HuH-7 (cell line): Measurements from ENCODE around the gene ADARB2.
"Not testable (repeated sequence)": the region's sequence is repeated elsewhere in the genome, so short reads cannot be mapped to it uniquely, and the experiment has no call there.

Experiments
- DNase-seq: peaks from one replicate; pipeline ENCODE4 v3.0.0; 2011; ENCODE audit warnings: low spot score

Gene ADARB2

DNA sequence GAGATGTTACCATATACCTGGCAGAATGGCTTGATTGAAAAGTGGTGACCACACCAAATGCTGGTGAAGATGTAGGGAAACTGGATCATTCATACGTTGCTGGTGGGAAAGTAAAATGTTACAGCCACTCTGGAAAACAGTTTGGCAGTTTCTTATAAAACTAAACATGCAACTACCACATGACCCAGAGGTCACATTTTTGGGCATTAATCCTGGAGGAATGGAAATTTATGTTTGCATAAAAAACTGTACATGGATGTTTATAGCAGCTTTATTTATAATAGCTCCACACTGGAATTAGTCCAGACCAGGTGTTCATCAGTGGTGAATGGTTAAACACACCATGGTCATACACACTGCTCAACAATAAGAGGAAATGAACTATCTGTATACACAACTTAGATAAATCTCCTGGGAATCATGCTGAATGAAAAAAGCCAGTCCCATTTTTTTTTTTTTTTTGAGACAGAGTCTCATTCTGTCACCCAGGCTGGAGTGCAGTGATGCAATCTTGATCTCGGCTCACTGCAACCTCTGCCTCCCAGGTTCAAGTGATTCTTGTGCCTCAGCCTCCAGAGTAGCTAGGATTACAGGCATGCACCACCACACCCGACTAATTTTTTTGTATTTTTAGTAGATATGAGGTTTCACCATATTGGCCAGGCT lies 309.7 kb downstream of the ADARB2 start:
- not testable (repeated sequence) for DNase-seq

DNA sequence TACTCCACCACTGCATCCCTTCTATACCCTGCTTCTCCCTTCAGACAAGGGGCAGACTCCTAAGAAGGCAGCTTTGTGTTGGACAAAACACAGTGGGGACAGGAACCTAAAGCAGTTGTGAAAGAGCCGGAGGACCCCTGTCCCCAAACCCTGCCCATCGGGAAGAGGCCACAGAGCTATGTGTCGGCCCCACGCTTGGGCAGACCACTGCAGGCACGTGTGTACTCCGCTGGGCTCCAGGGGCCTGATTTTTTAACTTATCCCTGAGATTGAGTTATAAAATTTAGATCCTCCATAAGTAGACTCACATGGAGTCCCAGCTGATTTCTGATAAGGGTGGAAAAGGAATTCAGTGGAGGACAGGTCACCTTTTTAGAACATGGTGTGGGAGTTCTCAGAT lies 310.5 kb downstream of the ADARB2 start:
- DNase-seq, result no peak

DNA sequence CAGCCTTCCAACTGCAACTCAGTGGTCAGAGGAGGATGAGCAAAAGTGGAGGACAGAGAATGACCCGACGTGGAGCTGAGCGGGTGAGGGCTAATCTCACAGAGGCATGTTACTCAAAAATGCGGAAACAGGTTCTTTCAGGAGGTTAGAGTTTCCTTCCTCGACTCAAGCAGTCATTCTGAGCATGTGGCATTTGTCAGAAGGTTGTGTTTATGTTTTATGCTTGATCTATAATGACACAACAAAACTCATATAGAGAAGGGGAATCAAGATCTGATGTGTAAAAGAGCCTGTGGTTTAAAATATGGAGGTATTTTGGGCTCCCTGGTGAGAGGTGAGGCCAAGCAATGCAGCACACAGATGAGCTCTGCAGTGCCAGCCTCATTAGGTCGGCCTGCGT lies 311.4 kb downstream of the ADARB2 start:
- DNase-seq, result no peak

DNA sequence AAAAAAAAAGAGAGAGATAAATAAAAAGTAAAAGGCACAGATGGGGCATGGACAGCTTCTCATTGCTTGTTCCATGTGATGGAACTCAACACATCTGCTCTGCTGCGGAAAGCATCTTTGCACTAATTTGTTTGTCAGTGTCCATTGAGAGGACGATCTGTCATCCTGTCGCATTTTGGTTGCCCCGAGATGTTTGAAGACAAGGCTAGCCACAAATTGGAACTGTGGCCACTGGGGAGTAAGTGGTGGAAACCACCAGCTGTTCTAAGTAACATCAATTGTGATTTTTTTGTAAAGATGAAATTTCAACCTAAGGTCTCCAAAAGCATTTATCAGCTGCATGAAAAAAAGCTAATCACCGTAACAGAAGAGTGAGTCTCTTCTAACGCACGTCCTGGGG lies 312.7 kb downstream of the ADARB2 start:
- no peak for DNase-seq

DNA sequence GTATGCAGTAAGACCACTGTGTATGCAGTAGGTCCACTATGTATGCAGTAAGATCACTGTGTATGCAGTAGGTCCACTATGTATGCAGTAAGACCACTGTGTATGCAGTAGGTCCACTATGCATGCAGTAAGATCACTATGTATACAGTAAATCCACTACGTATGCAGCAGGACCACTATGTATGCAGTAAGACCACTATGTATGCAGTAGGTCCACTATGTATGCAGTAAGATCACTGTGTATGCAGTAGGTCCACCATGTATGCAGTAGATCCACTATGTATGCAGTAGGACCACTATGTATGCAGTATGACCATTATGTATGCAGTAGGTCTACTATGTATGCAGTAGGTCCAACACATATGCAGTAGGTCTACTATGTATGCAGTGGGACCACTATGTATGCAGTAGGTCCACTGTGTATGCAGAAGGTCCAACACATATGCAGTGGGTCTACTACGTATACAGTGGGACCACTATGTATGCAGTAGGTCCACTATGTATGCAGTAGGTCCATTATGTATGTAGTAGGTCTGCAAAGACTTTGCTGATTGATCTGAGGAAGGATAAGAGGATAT lies 313.6 kb downstream of the ADARB2 start:
- DNase-seq, result no peak

DNA sequence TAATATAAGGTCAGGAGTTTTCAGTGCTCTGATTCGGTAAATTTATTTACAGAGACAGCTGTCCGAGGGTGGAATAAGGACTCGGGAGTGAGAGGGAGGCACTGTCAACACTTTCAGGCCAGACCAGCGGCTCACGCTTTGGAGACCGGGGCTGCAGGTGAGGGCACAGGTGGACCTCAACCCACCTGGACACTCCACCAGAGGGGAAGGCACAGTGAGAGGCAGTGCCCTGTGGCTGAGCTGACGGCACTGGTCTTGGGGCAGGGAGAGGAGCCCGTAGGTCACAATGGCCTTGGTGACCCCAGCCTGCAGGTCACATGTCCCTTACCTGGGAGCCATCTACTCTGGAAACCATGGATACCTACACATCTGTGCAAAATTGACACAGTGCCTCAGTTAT lies 315.1 kb downstream of the ADARB2 start:
- DNase-seq, result no peak

DNA sequence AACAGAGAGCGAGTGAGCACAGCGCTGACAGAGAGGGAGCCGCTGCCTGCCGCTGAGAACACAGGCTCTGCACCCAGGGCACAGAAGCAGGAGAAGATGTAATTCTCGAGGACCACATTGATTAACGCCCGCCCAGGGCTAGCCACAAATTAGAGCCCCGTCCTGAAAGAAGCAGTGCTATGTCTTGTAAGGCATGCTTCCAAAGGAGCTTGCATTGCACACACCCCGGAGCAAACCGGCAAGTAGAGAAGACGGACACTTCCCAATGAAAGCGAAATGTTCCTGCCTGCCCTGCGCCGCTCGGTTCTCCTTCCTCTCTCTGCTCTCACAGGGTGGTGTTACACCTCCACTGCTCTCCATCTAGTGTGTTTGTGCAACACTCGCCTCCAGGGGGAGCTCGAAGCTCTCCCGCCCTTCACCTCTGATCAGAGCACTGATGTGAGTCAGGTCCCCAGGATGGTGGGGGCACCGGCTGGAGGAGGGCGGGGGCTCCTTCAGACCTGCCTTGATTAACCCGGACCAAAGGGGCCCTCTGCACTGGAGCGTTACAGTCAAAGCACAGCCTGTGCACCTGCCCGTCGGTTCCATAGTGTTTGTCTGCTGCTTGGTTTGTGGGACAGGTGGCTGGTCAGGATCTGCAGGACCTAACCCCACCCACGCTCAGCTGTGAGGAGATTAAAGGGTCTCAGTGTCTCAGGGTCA lies 316.5 kb downstream of the ADARB2 start:
- peak; percentile 68 for DNase-seq

DNA sequence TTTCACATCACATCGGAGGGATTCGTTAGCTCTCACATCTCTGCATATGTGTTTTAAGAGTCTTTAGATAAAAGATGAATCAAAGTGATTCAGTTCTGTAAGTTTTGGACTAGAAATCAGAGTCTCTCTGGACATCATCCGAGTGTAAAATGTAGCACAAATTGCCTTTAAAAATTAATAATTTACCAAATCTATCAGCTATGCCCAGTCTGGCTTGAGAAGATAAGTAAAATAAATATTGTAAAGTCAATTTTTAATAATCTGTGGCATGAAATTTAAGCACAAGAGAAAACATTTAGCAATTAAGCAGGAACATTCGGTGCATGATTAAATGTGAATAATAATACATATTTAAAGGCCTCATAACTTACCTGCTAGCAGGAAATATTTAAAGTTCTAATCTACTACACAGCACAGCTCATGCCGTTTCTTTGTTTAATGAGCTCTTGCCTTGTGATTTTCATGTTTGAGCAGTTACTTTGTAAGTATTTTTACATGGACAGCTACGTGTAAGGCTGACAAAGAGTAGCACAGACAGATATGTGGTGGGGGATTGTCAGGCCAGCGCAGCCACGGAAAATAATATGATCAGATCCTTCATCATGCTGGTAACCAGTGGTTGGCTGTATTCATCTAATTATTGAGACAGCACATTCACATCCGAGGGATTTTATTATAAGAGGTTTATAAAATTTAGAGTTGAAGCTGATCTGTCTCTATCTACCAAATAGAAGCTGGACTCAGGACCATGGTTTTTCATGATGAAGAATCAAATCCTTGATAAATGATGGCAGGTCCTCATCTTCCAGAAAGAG lies 317.3 kb downstream of the ADARB2 start:
- no peak for DNase-seq

DNA sequence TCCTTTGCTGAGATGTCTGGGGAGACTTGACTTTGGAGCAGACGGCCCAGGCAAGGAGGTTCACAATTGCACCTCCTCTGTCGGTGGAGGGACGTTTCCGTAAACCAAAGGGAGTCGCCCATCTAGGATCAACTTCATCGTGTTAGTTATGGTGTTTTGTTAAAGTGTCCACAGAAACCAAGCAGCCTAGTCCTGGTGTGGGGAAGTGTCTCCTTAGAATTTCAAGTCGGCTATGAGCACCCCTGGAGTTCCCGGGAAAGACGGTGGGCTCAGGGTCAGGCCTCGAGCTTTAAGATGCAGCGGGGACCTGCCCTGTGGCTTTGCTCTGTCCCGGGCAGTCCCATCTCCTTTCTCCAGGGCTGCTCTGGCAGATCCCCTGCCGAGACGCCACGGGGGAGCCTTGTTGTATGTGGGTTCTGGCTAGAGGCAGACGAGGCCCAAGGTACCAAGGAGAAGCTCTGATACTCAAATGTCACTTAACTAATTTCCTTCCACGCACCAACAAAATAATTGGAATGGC lies 319.2 kb downstream of the ADARB2 start:
- no peak for DNase-seq

DNA sequence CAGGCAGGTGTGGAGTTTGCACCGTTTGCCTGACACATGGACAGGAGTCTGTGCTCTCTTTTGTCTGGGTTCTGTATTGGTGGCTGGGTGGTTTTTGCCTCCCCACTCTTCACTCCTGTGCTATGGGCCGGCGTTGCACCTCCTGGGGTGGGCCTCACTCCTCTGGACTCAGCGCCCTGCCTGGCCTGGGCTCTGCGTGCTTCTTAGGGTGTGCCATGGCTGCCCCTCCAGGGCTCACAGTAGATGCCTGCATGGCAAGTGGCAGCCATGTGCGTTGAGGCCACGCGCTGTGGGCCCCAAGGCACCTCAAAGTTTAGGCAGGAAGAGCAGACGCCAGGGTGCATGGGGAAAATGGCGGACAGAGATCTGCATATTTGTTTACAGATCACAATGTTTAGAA lies 319.8 kb downstream of the ADARB2 start:
- DNase-seq, result no peak

DNA sequence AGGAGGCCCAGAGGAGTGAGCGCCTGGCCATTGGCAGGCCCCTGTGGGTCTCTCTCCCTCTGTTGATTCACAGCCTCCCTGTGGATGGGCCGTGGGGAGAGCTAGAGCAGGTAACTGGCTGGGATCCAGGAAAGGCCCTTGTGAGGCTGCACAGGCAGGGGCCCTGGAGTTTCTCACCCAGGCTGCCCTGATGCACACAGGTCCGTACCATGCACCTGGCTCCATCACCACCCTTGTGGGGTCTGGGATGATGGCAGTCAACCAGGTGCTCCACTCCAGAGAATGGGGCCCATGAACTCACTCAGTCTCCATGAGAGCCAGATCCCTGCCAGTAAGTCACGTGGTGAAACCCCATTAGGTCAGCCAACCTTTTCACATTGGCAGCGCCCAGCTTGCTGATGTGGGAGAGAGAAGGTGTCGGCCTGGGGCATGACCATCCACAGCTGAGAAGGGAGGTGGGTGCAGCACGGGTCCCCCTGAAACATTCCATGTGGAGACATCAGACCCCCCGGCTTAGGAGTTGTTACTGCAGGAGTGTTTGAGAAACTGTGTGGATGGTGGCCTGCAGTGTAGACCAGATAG lies 320.8 kb downstream of the ADARB2 start:
- DNase-seq, result no peak

DNA sequence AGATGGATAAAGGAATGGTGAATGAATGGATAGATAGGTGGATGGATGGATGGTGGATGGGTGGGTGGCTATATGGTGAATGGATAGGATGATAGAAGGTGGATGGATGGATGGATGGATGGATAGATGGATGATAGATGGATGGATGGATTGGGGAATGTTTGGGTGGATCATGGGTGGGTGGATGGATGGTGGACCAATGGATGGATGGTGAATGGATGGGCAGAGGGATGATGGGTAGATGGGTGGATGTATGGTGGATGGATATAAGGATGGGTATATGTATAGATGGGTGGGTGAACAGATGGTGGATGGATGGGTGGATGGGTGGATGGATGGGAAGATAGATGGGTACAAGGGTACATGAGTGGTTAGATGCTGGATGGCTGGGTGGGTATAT lies 322.4 kb downstream of the ADARB2 start:
- DNase-seq, result no peak

DNA sequence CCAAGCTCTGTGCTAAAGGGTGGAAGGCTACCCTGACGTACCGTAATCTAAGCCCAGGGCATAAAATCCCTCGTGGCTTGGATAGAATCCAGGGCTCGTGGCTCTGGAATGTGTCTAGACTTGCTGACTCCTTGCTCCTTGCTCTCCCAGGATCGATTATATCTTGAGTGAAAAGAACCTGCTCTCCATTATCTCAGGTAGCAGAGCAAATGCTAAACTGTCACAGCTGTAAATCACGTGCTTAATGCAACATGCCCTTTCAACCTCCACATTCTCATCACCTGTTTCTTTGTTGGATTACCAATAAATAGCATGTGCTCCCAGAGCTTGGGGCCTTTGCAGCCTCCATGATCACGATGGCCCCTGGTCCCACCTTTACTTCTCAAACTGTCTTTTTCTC lies 323.0 kb downstream of the ADARB2 start:
- not testable (repeated sequence) for DNase-seq

DNA sequence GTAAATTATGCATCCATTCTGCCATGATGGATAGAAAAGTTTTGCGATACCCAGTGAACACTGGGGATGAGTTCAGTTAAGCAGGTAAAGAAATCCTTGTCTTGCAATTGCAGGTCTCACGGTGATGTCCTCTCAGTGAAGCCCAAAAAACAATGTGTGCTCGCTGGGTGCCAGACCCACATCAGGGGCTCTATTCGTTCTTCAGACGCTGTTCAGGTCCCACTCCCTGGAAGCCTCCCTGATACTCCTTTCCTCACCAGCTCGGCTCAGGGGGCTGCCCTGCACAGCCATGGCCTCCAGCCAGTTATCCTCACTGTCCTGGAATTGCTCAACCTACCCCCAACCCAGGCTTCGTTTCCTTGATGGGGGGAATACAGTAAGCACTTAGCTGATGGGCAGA lies 323.5 kb downstream of the ADARB2 start:
- no peak for DNase-seq

DNA sequence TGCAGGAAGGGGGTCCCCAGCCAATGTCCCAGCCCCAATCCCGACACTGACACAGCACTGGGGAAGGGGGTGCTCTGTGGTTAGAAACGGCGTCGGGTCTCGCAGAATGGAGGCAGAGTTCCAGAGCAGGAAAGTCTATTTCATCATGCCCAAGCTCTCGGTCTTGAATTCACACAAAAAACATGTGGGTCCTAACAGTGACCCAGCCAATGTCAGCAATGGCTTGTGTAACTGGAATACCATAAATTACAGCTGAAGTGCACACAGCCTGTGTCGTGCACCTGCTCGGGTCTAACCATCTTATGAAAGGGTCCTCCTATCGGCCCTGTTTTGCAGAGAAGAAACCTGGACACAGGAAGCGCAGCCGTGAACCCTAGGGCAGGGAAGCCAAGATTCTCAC lies 324.1 kb downstream of the ADARB2 start:
- no peak for DNase-seq

DNA sequence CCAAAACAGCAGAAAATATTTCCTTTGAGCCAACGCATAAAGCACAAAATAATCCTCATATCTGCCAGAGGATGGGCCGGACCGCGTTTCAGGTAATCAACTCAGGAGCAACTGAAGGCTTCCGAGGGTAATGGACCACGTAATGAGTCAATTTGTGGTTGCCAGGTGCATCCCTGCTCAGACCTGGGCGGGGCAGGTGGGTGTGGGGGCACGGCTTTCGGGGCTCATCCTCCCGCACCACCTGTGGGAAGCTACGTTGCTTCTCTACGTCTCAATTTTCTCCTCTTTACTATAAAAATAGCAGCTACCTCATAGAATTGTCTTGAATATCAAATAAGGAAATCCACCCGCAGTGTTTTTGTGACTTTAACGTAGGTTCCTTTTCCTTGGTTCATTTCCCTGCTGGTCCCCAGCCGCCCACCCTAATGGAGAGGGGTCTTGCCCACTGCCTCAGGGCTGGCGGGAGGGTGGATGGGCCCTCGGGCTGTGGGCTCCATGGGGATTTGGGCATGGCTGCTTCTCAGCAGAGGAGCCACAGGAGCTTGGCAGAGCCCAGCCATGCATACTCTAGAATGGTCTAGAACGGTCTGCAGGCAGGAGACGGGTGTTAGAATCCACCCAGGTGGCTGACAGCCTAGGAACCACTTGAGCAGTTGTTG lies 324.7 kb downstream of the ADARB2 start:
- DNase-seq, result no peak

DNA sequence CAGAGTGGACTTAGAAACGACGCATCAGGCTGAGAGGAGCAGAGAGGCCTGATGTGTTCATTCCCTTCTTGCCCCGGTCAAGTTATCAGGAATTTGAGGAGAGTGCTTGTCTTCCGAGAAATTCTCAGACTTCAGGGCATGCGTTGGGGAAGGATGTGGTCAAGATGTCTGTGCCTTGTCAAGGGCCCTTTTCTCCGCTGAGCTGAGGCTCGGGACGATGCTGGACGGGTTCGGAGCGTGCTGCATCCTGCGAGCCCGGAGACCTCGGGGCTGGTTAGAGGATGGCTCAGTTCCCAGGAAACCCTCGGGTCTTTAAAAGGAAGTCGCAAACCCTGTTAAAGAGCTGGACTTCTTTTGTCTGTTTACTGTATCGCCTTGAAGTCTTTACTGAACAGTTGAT lies 325.4 kb downstream of the ADARB2 start:
- DNase-seq, result no peak

DNA sequence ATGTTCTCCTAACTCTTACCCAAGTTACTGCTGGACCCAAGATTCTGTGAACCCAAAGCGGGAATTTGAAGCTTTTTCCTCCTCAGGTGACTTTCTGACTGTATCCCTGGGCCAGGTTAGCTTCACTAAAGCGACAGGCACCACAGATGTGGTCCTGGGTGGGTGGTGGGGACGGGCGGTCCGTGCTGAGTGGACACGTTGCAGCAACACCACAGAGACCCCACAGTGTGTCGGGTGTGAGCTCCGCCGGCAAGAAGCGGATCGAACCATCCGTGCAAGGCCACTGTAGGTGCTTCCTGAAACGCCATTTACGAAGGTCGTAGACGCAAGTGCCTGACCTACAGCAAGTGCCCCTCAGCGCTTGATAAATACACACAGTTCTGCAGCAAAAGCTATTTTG lies 325.9 kb downstream of the ADARB2 start:
- DNase-seq, result no peak

DNA sequence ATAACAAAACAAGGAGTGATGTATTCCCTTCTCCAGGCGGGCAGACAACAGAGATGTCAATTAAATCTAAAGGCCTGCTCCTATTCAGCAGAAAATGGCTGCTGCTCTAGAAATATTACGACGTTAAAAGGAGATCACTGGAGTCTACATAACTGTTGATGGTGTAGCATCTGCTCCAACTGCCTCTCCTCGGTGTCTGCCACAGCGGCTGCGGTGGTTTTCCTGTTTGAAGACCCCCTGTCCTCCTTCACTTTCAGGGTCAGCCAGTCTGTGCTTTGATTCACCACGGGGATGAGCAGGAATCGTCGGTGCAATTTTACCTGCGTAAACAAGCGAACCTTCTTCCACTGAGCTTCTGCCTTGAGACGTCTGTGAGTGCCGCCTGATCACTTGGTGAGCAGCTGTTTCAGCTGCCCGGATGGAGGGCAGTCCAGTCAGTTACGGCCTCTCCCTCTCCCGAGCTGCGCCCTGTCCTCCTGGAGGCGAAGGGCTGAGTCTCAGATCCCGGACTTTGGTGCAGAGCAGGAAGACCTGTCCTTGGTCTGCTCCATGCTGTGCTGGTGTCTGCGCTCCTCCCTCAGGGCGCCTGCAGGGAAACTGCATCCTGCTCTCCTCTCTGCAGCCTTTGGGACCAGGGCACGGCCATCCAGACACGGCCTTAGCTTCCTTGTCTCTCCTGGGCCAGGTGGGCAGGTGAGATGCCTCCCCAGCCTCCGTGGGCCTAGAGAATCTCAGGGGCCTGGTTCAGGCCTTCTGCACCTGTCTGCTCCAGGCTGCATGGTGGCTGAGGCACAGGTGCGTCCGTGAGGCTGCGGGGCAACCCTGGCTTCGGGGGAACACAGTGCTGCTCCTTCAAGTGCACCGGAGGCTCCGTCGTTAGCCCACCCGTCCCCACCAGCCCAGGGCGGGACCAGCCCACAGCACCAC lies 326.6 kb downstream of the ADARB2 start:
- no peak for DNase-seq

DNA sequence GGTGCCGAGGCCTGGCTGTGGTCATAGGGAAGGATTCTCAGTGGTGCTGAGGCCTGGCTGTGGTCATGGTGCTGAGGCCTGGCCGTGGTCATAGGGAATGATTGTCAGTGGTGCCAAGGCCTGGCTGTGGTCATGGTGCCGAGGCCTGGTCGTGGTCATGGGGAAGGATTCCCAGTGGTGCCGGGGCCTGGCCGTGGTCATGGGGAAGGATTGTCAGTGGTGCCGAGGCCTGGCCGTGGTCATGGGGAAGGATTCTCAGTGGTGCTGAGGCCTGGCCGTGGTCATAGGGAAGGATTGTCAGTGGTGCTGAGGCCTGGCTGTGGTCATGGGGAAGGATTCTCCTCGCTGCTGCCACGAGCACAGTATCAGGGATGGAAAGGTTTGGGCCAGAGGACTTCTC lies 327.3 kb downstream of the ADARB2 start:
- no peak for DNase-seq

DNA sequence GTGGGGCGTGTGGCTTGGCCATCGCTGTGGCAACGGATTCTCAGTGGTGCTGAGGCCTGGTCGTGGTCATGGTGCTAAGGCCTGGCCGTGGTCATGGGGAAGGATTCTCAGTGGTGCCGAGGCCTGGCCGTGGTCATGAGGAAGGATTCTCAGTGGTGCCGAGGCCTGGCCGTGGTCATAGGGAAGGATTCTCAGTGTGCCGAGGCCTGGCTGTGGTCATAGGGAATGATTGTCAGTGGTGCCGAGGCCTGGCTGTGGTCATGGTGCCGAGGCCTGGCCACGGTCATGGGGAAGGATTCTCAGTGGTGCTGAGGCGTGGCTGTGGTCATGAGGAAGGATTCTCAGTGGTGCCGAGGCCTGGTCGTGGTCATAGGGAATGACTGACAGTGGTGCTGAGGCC lies 327.9 kb downstream of the ADARB2 start:
- DNase-seq, result no peak
